HCT116 (cell line): ENCODE measurements around the gene THRB. TPM values are rescaled to one million over a fixed set of nuclear protein-coding genes. Genes with fewer than 3 reads are reported as not detected.

Source experiments
- ATAC-seq: fragments of 200-7000 bp; cut with Tn5 transposase; 2 replicates; pipeline ENCODE4 v1.9.1; 2020; ENCODE audit warnings: mild to moderate bottlenecking, moderate library complexity
- BruUV-seq: library from RNA; stranded (reverse); fragments of 400-500 nt; replicated peaks from 2 replicates; lab custom pipeline; 2021; lab: Mats Ljungman, UMichigan
- CTCF ChIA-PET: fragments of 300-600 bp; sonication (Branson Sonifier 250); formaldehyde crosslinking; loops from one replicate; lab custom pipeline; 2021; ENCODE audit warnings: antibody characterized with exemption; lab: Charles Lee
- POLR2A ChIA-PET: fragments of 300-600, 350-600 bp; sonication (Branson Sonifier 250); formaldehyde crosslinking; loops from one replicate; lab custom pipeline; 2021; ENCODE audit warnings: antibody characterized with exemption; lab: Charles Lee
- RAD21 ChIA-PET, 2 experiments: fragments of 300-600 bp; sonication (Branson Sonifier 250); formaldehyde crosslinking; loops; one replicate each; lab custom pipeline; 2023; ENCODE audit warnings: low total read pairs in 2 of 2; ENCODE audit not compliant: uncharacterized antibody in 2 of 2, unreplicated experiment in 2 of 2, low non-redundant PET in 1 of 2; lab: Charles Lee
- DNase-seq: peaks from one replicate; pipeline ENCODE4 v3.0.0-alpha.2; 2010; ENCODE audit warnings: low read depth, low spot score
- H2AFZ ChIP-seq: fragments of 200-600 bp; shearing (Covaris generic), sonication (generic); 2 replicates; pipeline ENCODE4 v1.6.1; 2017; ENCODE audit warnings: low read depth, mixed run types, mixed read lengths, antibody characterized with exemption, low read length; ENCODE audit not compliant: poor library complexity, severe bottlenecking
- H3K27ac ChIP-seq: 2 replicates; pipeline ENCODE4 v1.5.1; 2012; ENCODE audit warnings: low read depth, low read length
- H3K27me3 ChIP-seq: fragments of 200-600 bp; sonication (generic); 2 replicates; pipeline ENCODE4 v1.6.1; 2016; ENCODE audit warnings: mixed run types, low read length, mixed read lengths; ENCODE audit not compliant: insufficient read depth
- H3K36me3 ChIP-seq, 2 experiments: fragments of 200-500 bp in 1 of 2; fragments of 200-600 bp in 1 of 2; sonication (Bioruptor generic) in 1 of 2; sonication (generic) in 1 of 2; 2 replicates each; pipeline versions ENCODE4 v1.5.1 to v1.6.1; 2014 to 2016; ENCODE audit warnings: low read length in 2 of 2, inconsistent platforms in 1 of 2, mixed read lengths in 1 of 2, mixed run types in 1 of 2; ENCODE audit not compliant: insufficient read depth in 2 of 2, control insufficient read depth in 1 of 2
- H3K4me1 ChIP-seq, 2 experiments: fragments of 200-600 bp in 1 of 2; sonication (generic) in 1 of 2; 2 replicates each; pipeline versions ENCODE4 v1.5.1 to v1.6.1; 2012 to 2017; ENCODE audit warnings: low read length in 2 of 2, inconsistent platforms in 1 of 2, mild to moderate bottlenecking in 1 of 2, mixed read lengths in 1 of 2, mixed run types in 1 of 2, moderate library complexity in 1 of 2; ENCODE audit not compliant: insufficient read depth in 2 of 2, control insufficient read depth in 1 of 2
- H3K4me2 ChIP-seq: fragments of 200-600 bp; sonication (generic); 2 replicates; pipeline ENCODE4 v1.6.1; 2017; ENCODE audit warnings: mixed run types, low read length, mixed read lengths
- H3K4me3 ChIP-seq, 2 experiments: fragments of 200-600 bp in 1 of 2; sonication (generic) in 1 of 2; replicated peaks in 1 of 2; 2 replicates each; pipeline ENCODE4 v1.5.1; 2011 to 2016; ENCODE audit warnings: low read length in 2 of 2, control low read depth in 1 of 2, low read depth in 1 of 2, mild to moderate bottlenecking in 1 of 2, mixed read lengths in 1 of 2, mixed run types in 1 of 2
- H3K79me2 ChIP-seq: fragments of 200-600 bp; sonication (generic); 2 replicates; pipeline ENCODE4 v1.6.1; 2017; ENCODE audit warnings: mild to moderate bottlenecking, mixed run types, low read length, moderate library complexity, mixed read lengths; ENCODE audit not compliant: insufficient read depth
- H3K9ac ChIP-seq: fragments of 200-600 bp; sonication (generic); 2 replicates; pipeline ENCODE4 v1.6.1; 2016; ENCODE audit warnings: low read length, mixed read lengths
- H3K9me2 ChIP-seq: fragments of 200-600 bp; sonication (generic), shearing (Covaris generic); 2 replicates; pipeline ENCODE4 v1.6.1; 2017; ENCODE audit warnings: mixed run types, mild to moderate bottlenecking, moderate library complexity; ENCODE audit not compliant: insufficient read depth
- H3K9me3 ChIP-seq, 2 experiments: fragments of 200-500 bp in 1 of 2; fragments of 200-600 bp in 1 of 2; sonication (Bioruptor generic) in 1 of 2; sonication (generic) in 1 of 2; 2 replicates each; pipeline ENCODE4 v1.6.1; 2014 to 2017; ENCODE audit warnings: low read length in 2 of 2, mixed read lengths in 2 of 2, inconsistent platforms in 1 of 2, low read depth in 1 of 2, mild to moderate bottlenecking in 1 of 2, mixed run types in 1 of 2, moderate library complexity in 1 of 2; ENCODE audit not compliant: control insufficient read depth in 1 of 2, insufficient read depth in 1 of 2
- H4K20me1 ChIP-seq: fragments of 200-600 bp; sonication (generic), shearing (Covaris generic); 2 replicates; pipeline ENCODE4 v1.6.1; 2017; ENCODE audit warnings: mixed run types, mild to moderate bottlenecking, moderate library complexity; ENCODE audit not compliant: insufficient read depth
- CBX3 ChIP-seq: IDR thresholded peaks from 2 replicates; pipeline ENCODE4 v1.6.1; 2012; ENCODE audit warnings: low read depth
- ELF1 ChIP-seq: IDR thresholded peaks from 2 replicates; pipeline ENCODE4 v1.6.1; 2012; ENCODE audit warnings: low read depth, borderline replicate concordance
- EZH2 ChIP-seq: fragments of 200-600 bp; sonication (generic); IDR thresholded peaks from 2 replicates; pipeline ENCODE4 v1.6.1; 2017; ENCODE audit warnings: antibody characterized with exemption, mixed run types
- EZH2phosphoT487 ChIP-seq: fragments of 200-600 bp; IDR thresholded peaks from 2 replicates; pipeline ENCODE4 v1.6.1; 2018; ENCODE audit warnings: antibody characterized with exemption, borderline replicate concordance
- FOSL1 ChIP-seq: IDR thresholded peaks from 2 replicates; pipeline ENCODE4 v1.6.1; 2012; ENCODE audit warnings: low read depth
- POLR2A ChIP-seq: IDR thresholded peaks from 2 replicates; pipeline ENCODE4 v1.7.0; 2011; ENCODE audit warnings: borderline replicate concordance; ENCODE audit not compliant: insufficient read depth, insufficient read length; ENCODE audit errors: extremely low read depth
- POLR2AphosphoS5 ChIP-seq: IDR thresholded peaks from 2 replicates; pipeline ENCODE4 v1.6.1; 2011; ENCODE audit warnings: mild to moderate bottlenecking, low read depth, low read length, moderate library complexity
- RAD21 ChIP-seq: IDR thresholded peaks from 2 replicates; pipeline ENCODE4 v1.6.1; 2012; ENCODE audit warnings: low read depth, mild to moderate bottlenecking
- SIN3A ChIP-seq: IDR thresholded peaks from 2 replicates; pipeline ENCODE4 v1.6.1; 2012; ENCODE audit warnings: low read depth
- SP1 ChIP-seq: IDR thresholded peaks from 2 replicates; pipeline ENCODE4 v1.6.1; 2012; ENCODE audit warnings: low read depth
- ZNF274 ChIP-seq: fragments of 200-500 bp; sonication (Bioruptor generic); IDR thresholded peaks from 2 replicates; pipeline ENCODE4 v1.6.1; 2014; ENCODE audit warnings: mild to moderate bottlenecking, low read depth, low read length, inconsistent platforms
- intact Hi-C: fragments of 100-400 bp; cut with micrococcal nuclease; formaldehyde crosslinking; loops from 2 replicates; pipeline ENCODE4 v1.10.0; 2022
- total RNA-seq: library from RNA; stranded (reverse); gene quantifications from one replicate; pipeline ENCODE4 v1.2.1, GENCODE V29; 2021; ENCODE audit not compliant: unreplicated experiment
- TF ChIP-seq, protein P1 (sequence below): IDR thresholded peaks from 2 replicates; pipeline ENCODE4 v1.6.1; 2012; ENCODE audit warnings: low read depth
- TF ChIP-seq, protein P2 (sequence below): IDR thresholded peaks from 2 replicates; pipeline ENCODE4 v1.6.1; 2012

Gene THRB
- total RNA-seq, 1 experiment from 2014 or later, result 2.5 TPM

- TF ChIP-seq SP1 (no peak), CBX3 (no peak), SIN3A (no peak)
Observed at GRCh38 chr3:24462737-24463136, 31.9 kb downstream of the THRB start (continued).

DNA sequence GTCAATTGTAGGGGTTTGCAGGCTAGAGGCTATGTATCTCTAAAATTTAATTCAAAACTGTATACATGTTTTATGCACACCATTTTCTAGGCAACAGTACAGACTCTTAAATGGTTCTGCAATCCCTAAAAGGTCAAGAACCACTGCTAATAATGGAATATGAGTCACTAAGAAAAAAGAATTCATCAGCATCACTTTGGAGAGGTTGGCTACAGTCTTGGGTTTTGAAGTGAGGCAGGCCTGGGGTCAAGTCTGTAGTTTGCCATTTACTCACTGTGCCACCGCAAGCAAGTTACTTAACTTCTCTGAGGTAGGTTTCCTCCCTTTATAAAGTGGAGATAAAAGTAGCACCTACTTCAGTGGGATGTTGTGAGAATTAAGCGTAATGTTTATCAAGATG lies 33.7 kb downstream of the THRB start:
- ATAC-seq (no peak), DNase-seq (no peak)
- intact Hi-C loops, result no loop called here
- Histone ChIP-seq H3K4me1 (no peaks in the 10 kb centered on the region), H2AFZ (no peak overlapping the region), H3K4me2 (no peak overlapping the region), H3K4me3 (no peak overlapping the region), H3K27me3 (no peaks in the 10 kb centered on the region), H3K9me2 (no peaks in the 10 kb centered on the region), H3K27ac (no peak overlapping the region), H3K9ac (no peak overlapping the region), H3K36me3 (no peaks in the 10 kb centered on the region), H3K79me2 (no peaks in the 10 kb centered on the region), H4K20me1 (no peaks in the 10 kb centered on the region), H3K9me3 (no peaks in the 10 kb centered on the region)
- POLR2A ChIA-PET, result no interaction called here
- no peak for TF ChIP-seq ELF1
- no peak for TF ChIP-seq POLR2A
- TF ChIP-seq SP1, result no peak
- TF ChIP-seq, protein P1, sequence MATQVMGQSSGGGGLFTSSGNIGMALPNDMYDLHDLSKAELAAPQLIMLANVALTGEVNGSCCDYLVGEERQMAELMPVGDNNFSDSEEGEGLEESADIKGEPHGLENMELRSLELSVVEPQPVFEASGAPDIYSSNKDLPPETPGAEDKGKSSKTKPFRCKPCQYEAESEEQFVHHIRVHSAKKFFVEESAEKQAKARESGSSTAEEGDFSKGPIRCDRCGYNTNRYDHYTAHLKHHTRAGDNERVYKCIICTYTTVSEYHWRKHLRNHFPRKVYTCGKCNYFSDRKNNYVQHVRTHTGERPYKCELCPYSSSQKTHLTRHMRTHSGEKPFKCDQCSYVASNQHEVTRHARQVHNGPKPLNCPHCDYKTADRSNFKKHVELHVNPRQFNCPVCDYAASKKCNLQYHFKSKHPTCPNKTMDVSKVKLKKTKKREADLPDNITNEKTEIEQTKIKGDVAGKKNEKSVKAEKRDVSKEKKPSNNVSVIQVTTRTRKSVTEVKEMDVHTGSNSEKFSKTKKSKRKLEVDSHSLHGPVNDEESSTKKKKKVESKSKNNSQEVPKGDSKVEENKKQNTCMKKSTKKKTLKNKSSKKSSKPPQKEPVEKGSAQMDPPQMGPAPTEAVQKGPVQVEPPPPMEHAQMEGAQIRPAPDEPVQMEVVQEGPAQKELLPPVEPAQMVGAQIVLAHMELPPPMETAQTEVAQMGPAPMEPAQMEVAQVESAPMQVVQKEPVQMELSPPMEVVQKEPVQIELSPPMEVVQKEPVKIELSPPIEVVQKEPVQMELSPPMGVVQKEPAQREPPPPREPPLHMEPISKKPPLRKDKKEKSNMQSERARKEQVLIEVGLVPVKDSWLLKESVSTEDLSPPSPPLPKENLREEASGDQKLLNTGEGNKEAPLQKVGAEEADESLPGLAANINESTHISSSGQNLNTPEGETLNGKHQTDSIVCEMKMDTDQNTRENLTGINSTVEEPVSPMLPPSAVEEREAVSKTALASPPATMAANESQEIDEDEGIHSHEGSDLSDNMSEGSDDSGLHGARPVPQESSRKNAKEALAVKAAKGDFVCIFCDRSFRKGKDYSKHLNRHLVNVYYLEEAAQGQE, result no peak
- no peak for TF ChIP-seq POLR2AphosphoS5
- TF ChIP-seq, protein P2, sequence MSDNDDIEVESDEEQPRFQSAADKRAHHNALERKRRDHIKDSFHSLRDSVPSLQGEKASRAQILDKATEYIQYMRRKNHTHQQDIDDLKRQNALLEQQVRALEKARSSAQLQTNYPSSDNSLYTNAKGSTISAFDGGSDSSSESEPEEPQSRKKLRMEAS, result no peak
- no peak for TF ChIP-seq ZNF274
- TF ChIP-seq EZH2phosphoT487, result no peak
- TF ChIP-seq RAD21, result no peak
- no peak for TF ChIP-seq FOSL1
- no peak for TF ChIP-seq EZH2
- RAD21 ChIA-PET, result no interaction called here
- CTCF ChIA-PET, result no interaction called here
- BruUV-seq, result no TSS peak
